ENCODE measurements around the gene TFPI.

Gene TFPI

GRCh38 chr2:187431911-187432310 is 122.3 kb downstream of the TFPI start:
- Histone ChIP-seq H3K9ac (ENCODE audit: low read depth, low read length) (no peak overlapping the region), H3K4me1 (ENCODE audit: insufficient read depth, low read length) (no peaks in the 10 kb centered on the region), H3K27me3 (ENCODE audit: insufficient read depth, low read length) (no peaks in the 10 kb centered on the region), H3K36me3 (ENCODE audit: insufficient read depth, low read length) (no peaks in the 10 kb centered on the region), H3K27ac (ENCODE audit: low read depth, low read length) (no peak overlapping the region), H3K4me3 (ENCODE audit: low read length) (no peak overlapping the region), H3K9me3 (ENCODE audit: insufficient read depth, low read depth, low read length) (no peaks in the 10 kb centered on the region)

GRCh38 chr2:187429989-187430388 is 124.2 kb downstream of the TFPI start:
- no peak overlapping the region for H3K9ac ChIP-seq (ENCODE audit: low read depth, low read length)

GRCh38 chr2:187424146-187424545 is 130.1 kb downstream of the TFPI start:
- 77% methylated on average over 1 of the region's 1 CpG for WGBS
- Histone ChIP-seq H3K27ac (ENCODE audit: low read depth, low read length) (no peak overlapping the region), H3K9me3 (ENCODE audit: insufficient read depth, low read depth, low read length) (no peaks in the 10 kb centered on the region), H3K9ac (ENCODE audit: low read depth, low read length) (no peak overlapping the region), H3K27me3 (ENCODE audit: insufficient read depth, low read length) (no peaks in the 10 kb centered on the region), H3K4me1 (ENCODE audit: insufficient read depth, low read length) (peaks cover 11% of the 10 kb centered on the region), H3K4me3 (ENCODE audit: low read length) (no peak overlapping the region), H3K36me3 (ENCODE audit: insufficient read depth, low read length) (no peaks in the 10 kb centered on the region)

More at GRCh38 chr2:187429989-187430388, 124.2 kb downstream of the TFPI start:
- H3K36me3 ChIP-seq (ENCODE audit: insufficient read depth, low read length), result no peaks in the 10 kb centered on the region
- H3K27ac ChIP-seq (ENCODE audit: low read depth, low read length), result no peak overlapping the region
- H3K27me3 ChIP-seq (ENCODE audit: insufficient read depth, low read length), result no peaks in the 10 kb centered on the region
- H3K4me1 ChIP-seq (ENCODE audit: insufficient read depth, low read length), result no peaks in the 10 kb centered on the region
- H3K4me3 ChIP-seq (ENCODE audit: low read length), result no peak overlapping the region
- no peaks in the 10 kb centered on the region for H3K9me3 ChIP-seq (ENCODE audit: insufficient read depth, low read depth, low read length)

GRCh38 chr2:187422282-187422681 is 132.0 kb downstream of the TFPI start:
- H3K4me1 ChIP-seq (ENCODE audit: insufficient read depth, low read length), result peaks cover 16% of the 10 kb centered on the region
- no peak overlapping the region for H3K9ac ChIP-seq (ENCODE audit: low read depth, low read length)
- 100% methylated on average over 1 of the region's 1 CpG for WGBS
- no peak overlapping the region for H3K4me3 ChIP-seq (ENCODE audit: low read length)
- H3K27me3 ChIP-seq (ENCODE audit: insufficient read depth, low read length), result no peaks in the 10 kb centered on the region
- no peaks in the 10 kb centered on the region for H3K36me3 ChIP-seq (ENCODE audit: insufficient read depth, low read length)
- no peaks in the 10 kb centered on the region for H3K9me3 ChIP-seq (ENCODE audit: insufficient read depth, low read depth, low read length)
- H3K27ac ChIP-seq (ENCODE audit: low read depth, low read length), result no peak overlapping the region

DNA sequence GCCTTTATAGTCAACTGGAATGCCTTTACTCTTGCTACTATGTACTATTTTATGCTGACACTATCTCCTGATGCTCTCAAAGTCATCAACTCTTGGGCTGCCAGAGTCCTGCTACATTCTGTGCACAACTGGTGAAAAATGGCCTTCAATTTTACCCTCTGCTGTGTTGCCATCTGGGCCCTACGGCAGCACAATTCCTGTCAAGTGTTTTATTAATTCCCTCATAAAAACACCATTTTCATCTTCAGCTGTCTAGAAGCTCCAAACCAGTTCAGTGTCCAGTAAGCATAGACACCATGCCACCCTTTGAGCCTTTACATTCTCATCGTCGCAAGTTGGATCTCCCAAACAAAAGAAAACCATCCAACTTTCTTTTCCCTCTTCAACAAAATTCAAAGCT is 132.7 kb downstream of the TFPI start:
- no peak overlapping the region for H3K27ac ChIP-seq (ENCODE audit: low read depth, low read length)
- no peak overlapping the region for H3K4me3 ChIP-seq (ENCODE audit: low read length)
- no peaks in the 10 kb centered on the region for H3K9me3 ChIP-seq (ENCODE audit: insufficient read depth, low read depth, low read length)
- no peaks in the 10 kb centered on the region for H3K27me3 ChIP-seq (ENCODE audit: insufficient read depth, low read length)
- no peaks in the 10 kb centered on the region for H3K36me3 ChIP-seq (ENCODE audit: insufficient read depth, low read length)
- H3K9ac ChIP-seq (ENCODE audit: low read depth, low read length), result no peak overlapping the region
- H3K4me1 ChIP-seq (ENCODE audit: insufficient read depth, low read length), result peaks cover 16% of the 10 kb centered on the region
- 97% methylated on average over 3 of the region's 3 CpGs for WGBS

DNA sequence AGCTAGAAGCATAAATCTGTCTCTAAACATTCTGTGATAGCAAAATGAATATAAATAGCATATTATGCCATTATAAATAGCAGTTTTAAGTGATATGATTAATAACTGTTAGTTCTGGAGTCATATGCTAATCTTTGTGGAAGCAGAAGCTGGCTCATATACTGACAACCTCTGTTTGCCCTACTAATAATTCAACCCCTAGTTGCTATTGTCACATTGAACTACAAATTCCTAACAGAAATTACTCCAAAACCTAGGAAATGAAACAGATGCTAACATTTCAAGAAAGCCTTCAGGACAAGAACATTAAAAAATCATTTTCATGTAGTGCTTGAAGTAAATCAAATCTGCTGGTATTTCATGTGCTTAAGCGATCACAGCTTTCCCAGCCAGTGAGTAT is 134.4 kb downstream of the TFPI start:
- Histone ChIP-seq H3K4me3 (ENCODE audit: low read length) (no peak overlapping the region), H3K27me3 (ENCODE audit: insufficient read depth, low read length) (no peaks in the 10 kb centered on the region), H3K27ac (ENCODE audit: low read depth, low read length) (no peak overlapping the region), H3K9me3 (ENCODE audit: insufficient read depth, low read depth, low read length) (no peaks in the 10 kb centered on the region), H3K36me3 (ENCODE audit: insufficient read depth, low read length) (no peaks in the 10 kb centered on the region), H3K4me1 (ENCODE audit: insufficient read depth, low read length) (peaks cover 16% of the 10 kb centered on the region), H3K9ac (ENCODE audit: low read depth, low read length) (no peak overlapping the region)
- no CpG with 5 or more reads among the region's 1 CpG for WGBS

- H3K9ac ChIP-seq (ENCODE audit: low read depth, low read length), result no peak overlapping the region
- no peaks in the 10 kb centered on the region for H3K36me3 ChIP-seq (ENCODE audit: insufficient read depth, low read length)
- no peaks in the 10 kb centered on the region for H3K27me3 ChIP-seq (ENCODE audit: insufficient read depth, low read length)
- no peak overlapping the region for H3K27ac ChIP-seq (ENCODE audit: low read depth, low read length)
- 90% methylated on average over 5 of the region's 5 CpGs for WGBS
- no peak overlapping the region for H3K4me3 ChIP-seq (ENCODE audit: low read length)
- H3K9me3 ChIP-seq (ENCODE audit: insufficient read depth, low read depth, low read length), result no peaks in the 10 kb centered on the region
- peaks cover 6% of the 10 kb centered on the region for H3K4me1 ChIP-seq (ENCODE audit: insufficient read depth, low read length)
These were observed 138.8 kb downstream of the TFPI start for GRCh38 chr2:187415449-187415848.

Data from HUES64 (cell line).